T-helper 17 cell (primary cell): ENCODE measurements around the gene JAG1. TPM values are rescaled to one million over a fixed set of nuclear protein-coding genes. Genes with fewer than 3 reads are reported as not detected.

Experiments
- ATAC-seq: fragments of 150-1000 bp; cut with Tn5 transposase; 2 replicates; pipeline ENCODE4 v1.10.0; 2021; ENCODE audit warnings: mild to moderate bottlenecking, moderate library complexity
- DNase-seq, 3 donors: peaks; one replicate each; pipeline versions ENCODE4 v3.0.0 to v3.0.0-alpha.2; 2020 to 2021
- H3K9me3 ChIP-seq: one replicate; pipeline ENCODE4 v1.7.0; 2013; ENCODE audit warnings: low read length, mild to moderate bottlenecking; ENCODE audit not compliant: control insufficient read depth, poor library complexity, severe bottlenecking
- H3K27ac Mint-ChIP-seq: one replicate; pipeline ENCODE4 v1.8.0; 2022; ENCODE audit warnings: mild to moderate bottlenecking, moderate library complexity, mixed read lengths
- H3K27me3 Mint-ChIP-seq: one replicate; pipeline ENCODE4 v1.8.0; 2022; ENCODE audit warnings: mixed read lengths
- H3K36me3 Mint-ChIP-seq: one replicate; pipeline ENCODE4 v1.8.0; 2022; ENCODE audit warnings: low read depth, mixed read lengths
- H3K4me1 Mint-ChIP-seq: one replicate; pipeline ENCODE4 v1.8.0; 2022; ENCODE audit warnings: mild to moderate bottlenecking, mixed read lengths
- H3K4me3 Mint-ChIP-seq: one replicate; pipeline ENCODE4 v1.8.0; 2022; ENCODE audit warnings: mild to moderate bottlenecking, moderate library complexity, mixed read lengths
- total RNA-seq, 4 donors: library from RNA in 2 of 4; stranded (reverse) in 2 of 4; gene quantifications; one replicate each; pipeline ENCODE4 v1.2.3 and lab custom pipeline; 2022 to 2026

Gene JAG1
- total RNA-seq, result 1 to 10 TPM; 4.3 to 4.6 TPM
- 0.75 to 1.5 reads per million in 2 donors for total RNA-seq (lab: John Stamatoyannopoulos, UW)

DNA sequence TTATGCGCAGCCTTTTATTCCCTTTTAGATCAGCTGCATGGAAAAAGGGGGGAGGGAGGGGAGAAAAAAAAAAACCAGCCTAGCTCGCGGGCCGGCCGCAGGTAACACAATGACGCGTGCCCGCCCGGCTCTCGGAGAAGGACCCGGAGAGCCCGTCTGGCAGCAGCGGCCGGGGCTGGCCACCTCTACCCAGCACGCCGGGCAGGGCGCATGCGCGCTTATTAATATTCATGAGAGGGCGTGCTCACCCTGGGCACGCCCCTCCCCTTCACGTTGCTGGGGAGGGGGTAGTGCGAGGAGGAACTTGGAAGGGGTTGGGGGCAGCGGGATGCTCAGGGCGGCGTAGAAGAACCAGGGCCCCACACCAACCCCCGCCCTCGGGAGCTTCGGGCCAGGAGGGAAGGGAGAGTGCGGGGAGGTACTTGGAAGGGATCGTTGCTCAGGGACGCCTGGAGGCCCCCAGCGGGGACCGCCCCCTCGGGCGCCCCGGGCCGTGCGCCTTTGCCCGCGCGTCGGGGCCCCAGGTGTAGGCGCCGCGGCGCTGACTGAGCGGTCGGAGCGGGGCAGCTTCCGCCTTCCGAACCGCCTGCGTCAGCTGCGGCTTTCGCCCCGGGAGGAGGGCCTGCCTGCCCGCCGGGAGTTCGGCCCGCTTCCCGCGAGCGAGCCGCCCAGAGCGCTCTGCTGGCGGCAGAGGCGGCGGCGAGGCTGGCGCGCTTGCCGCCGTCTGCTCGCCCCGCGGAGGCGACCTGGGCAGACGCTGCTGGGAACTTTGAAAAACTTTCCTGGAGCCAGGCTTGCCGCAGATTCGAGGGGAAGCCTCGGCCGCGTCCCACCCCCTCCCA, at the start of gene JAG1:
TSS of gene JAG1 (minus strand) at position 158 of the 842 bp plus-strand sequence. CDS start 469 bp downstream, outside the sequence.
- peaks cover 8% of the 10 kb centered on the region for H3K36me3 Mint-ChIP-seq
- H3K27me3 Mint-ChIP-seq, result peaks cover 73% of the 10 kb centered on the region
- peaks cover 23% of the 10 kb centered on the region for H3K4me1 Mint-ChIP-seq
- DNase-seq (peak; percentile 26 to 33 (median 30)), ATAC-seq (peak; percentile 67)
- H3K4me3 Mint-ChIP-seq, result peak within 1 kb of the TSS; percentile 94
- no peaks in the 10 kb centered on the region for H3K9me3 ChIP-seq
- peak within 1 kb of the TSS; percentile 75 for H3K27ac Mint-ChIP-seq

DNA sequence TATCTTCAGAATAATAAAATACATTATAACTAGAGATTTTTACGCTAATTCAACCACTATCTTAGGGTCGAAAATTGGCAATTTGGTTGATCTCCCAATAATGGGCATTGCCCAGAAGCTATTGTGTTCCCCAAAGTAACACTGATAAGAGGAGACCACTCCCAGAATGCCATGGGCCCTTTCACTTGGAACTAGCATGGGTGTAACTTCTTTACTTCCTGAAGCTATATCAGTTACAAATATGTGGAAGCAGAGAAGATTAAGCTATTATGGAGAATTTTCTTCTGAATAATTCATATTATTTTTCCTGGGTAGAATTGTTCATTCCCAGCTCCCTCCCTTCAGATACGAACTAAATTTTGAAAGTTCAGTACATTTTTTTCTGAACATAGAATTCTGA, 48.2 kb upstream of the JAG1 start:
- peaks cover 27% of the 10 kb centered on the region for H3K27me3 Mint-ChIP-seq
- H3K36me3 Mint-ChIP-seq, result no peaks in the 10 kb centered on the region
- no peak for DNase-seq
- H3K27ac Mint-ChIP-seq, result no peak overlapping the region
- H3K9me3 ChIP-seq, result no peaks in the 10 kb centered on the region
- H3K4me3 Mint-ChIP-seq, result no peak overlapping the region
- no peak for ATAC-seq
- H3K4me1 Mint-ChIP-seq, result no peaks in the 10 kb centered on the region

DNA sequence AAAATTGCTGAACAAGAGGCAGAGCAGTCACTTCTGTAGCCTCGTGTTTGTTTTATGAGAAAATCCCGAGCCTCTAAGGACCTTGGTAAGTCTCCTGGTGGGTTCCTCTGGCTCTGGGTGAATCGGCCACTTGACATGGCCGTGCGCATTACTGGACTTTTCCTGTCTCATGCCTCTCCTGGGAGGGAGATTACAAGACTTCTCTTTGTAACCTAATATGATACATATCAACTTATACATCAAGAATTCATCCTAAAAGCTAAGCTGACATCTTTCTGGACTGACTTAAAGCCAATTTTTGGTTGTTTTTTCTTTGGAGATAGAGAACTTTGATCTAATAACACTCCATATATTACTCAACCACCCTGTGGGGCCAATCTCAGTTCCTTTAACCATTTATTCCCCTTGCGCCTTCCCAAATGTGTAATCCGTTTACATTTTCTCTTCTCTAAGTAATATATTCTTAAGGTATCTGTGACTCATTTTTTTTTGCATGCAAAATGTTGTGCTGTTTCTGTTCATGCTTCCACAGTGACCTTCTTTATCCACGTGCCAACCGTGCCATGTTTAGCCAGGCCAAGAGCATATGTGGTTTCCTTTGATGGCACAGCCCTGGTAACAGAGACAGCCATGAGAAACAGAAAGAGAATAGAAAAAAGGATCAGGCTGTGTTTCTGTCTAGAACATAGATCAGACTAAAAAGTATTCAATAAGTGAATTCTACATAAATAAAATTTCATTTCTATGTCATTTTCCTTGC, 47.5 kb upstream of the JAG1 start:
- H3K4me3 Mint-ChIP-seq, result no peak overlapping the region
- DNase-seq, result no peak
- no peaks in the 10 kb centered on the region for H3K4me1 Mint-ChIP-seq
- ATAC-seq, result no peak
- no peaks in the 10 kb centered on the region for H3K9me3 ChIP-seq
- H3K27ac Mint-ChIP-seq, result no peak overlapping the region
- no peaks in the 10 kb centered on the region for H3K36me3 Mint-ChIP-seq
- peaks cover 34% of the 10 kb centered on the region for H3K27me3 Mint-ChIP-seq

DNA sequence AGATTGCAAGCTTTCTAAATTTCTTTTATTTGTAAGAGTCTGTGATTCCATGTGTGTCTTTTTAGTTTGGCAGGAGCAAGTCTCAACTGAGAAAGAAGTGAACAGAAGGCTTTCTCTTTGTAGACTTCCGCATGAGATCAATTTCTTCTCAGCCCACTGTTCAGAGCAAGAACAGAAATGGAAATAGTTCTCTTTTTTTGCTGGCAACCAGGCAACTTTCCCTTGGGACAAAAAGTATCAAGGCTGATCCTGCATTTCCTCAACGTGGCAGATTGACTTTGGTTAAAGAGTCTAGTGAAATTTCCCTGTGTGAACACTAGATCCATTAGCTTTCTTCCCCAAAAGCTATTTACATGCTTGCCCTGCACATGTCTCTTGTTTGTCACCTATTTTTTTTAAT, 46.8 kb upstream of the JAG1 start:
- H3K4me3 Mint-ChIP-seq, result no peak overlapping the region
- DNase-seq (no peak), ATAC-seq (no peak)
- H3K27me3 Mint-ChIP-seq, result peaks cover 35% of the 10 kb centered on the region
- H3K4me1 Mint-ChIP-seq, result no peaks in the 10 kb centered on the region
- no peaks in the 10 kb centered on the region for H3K36me3 Mint-ChIP-seq
- H3K9me3 ChIP-seq, result no peaks in the 10 kb centered on the region
- no peak overlapping the region for H3K27ac Mint-ChIP-seq

DNA sequence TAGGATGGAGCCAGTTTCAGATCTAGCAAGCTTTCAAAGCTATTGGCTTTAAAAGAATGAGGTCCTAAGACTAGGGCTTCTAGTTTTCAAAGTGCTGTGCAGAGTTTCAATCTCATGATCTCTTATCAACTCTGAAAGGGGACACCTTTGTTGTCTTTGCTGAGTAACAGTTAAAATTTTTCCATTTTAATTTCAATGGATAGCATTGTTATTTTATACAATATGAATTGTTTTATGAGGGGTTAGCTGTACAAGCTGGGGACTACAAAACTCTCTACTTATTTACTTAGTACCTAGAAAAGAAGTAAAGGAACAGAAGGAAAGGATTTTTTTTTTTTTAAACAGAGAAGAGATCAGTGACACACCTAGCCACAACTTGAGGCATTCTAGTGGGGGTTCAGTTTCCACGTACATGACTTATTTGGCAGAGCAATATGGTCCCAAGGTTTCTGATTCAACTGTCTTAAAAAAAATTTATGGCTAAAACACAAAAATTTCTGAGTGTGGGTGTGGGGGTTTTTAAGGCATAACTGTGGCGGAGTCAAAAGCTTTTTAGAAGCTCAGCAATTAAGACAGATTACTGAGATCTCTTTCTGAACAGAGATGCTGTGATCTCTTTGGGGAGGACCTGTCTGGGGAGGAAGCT, 46.1 kb upstream of the JAG1 start:
- DNase-seq (no peak), ATAC-seq (no peak)
- Mint-ChIP-seq H3K27me3 (peaks cover 36% of the 10 kb centered on the region), H3K4me1 (no peaks in the 10 kb centered on the region), H3K27ac (no peak overlapping the region), H3K36me3 (no peaks in the 10 kb centered on the region), H3K4me3 (no peak overlapping the region)
- no peaks in the 10 kb centered on the region for H3K9me3 ChIP-seq

DNA sequence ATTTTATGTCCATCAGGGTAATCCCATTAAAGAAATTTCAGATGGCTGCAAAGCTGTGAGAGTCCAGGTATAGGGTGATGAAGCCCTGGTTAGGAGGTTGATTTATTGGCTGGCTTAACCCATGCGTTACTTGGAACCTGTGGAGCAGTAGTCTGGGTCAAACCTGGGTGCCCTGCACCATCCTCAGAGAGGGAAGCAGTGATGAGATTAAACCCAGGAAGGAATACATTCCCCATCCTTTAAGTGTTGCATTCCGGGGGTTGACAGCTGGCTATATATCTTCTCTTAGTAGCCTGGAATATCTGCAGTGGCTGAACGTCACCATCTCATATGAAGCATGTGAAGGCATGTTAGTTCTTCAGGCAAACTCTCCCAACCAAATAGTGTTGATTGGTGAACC, 44.9 kb upstream of the JAG1 start:
- Mint-ChIP-seq H3K27me3 (peaks cover 40% of the 10 kb centered on the region), H3K36me3 (no peaks in the 10 kb centered on the region), H3K4me1 (no peaks in the 10 kb centered on the region), H3K27ac (no peak overlapping the region), H3K4me3 (no peak overlapping the region)
- no peaks in the 10 kb centered on the region for H3K9me3 ChIP-seq
- DNase-seq (no peak), ATAC-seq (no peak)

DNA sequence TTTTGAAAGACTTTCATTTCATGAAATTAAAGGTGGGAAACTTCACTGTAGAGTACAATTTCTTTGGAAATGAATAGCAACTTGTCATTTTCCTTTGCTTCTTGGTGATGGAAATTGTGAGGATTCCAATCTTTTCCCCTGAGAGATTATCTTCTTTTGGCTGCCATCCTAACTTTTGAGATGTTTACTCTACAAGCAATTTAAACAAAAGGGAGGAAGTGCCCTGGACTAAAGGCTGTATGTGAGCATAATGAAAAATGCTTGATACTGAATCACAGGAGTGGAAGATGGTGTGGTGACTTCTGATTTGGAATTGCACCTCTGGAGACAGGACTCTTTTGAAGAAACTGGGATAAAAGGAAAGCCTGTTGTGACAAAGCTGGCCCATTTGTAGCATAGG, 43.1 kb upstream of the JAG1 start:
- Mint-ChIP-seq H3K36me3 (no peaks in the 10 kb centered on the region), H3K4me3 (no peak overlapping the region), H3K27me3 (peaks cover 29% of the 10 kb centered on the region), H3K27ac (no peak overlapping the region), H3K4me1 (no peaks in the 10 kb centered on the region)
- DNase-seq, result no peak
- ATAC-seq, result no peak
- no peaks in the 10 kb centered on the region for H3K9me3 ChIP-seq

DNA sequence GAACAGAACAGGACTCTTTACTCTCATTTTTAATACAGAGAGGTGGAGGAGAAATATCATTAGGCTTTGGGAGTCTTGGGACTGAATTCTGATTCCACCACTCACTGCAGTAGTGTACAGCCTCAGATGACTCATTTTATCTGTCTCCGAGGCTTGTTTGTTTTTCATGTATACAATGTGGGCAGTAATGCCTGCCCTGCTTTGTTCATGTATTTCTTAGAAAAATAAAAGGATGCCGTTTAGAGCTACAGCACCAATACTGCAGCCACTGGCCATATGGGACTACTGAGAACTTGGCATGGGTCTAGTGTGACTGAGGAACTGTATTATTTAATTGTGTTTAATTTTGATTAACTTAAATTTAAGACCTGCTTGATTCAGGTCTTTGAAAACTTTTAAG, 41.2 kb upstream of the JAG1 start:
- Mint-ChIP-seq H3K36me3 (no peaks in the 10 kb centered on the region), H3K4me3 (no peak overlapping the region), H3K4me1 (no peaks in the 10 kb centered on the region), H3K27ac (no peak overlapping the region), H3K27me3 (peaks cover 15% of the 10 kb centered on the region)
- H3K9me3 ChIP-seq, result no peaks in the 10 kb centered on the region
- DNase-seq (no peak), ATAC-seq (no peak)

DNA sequence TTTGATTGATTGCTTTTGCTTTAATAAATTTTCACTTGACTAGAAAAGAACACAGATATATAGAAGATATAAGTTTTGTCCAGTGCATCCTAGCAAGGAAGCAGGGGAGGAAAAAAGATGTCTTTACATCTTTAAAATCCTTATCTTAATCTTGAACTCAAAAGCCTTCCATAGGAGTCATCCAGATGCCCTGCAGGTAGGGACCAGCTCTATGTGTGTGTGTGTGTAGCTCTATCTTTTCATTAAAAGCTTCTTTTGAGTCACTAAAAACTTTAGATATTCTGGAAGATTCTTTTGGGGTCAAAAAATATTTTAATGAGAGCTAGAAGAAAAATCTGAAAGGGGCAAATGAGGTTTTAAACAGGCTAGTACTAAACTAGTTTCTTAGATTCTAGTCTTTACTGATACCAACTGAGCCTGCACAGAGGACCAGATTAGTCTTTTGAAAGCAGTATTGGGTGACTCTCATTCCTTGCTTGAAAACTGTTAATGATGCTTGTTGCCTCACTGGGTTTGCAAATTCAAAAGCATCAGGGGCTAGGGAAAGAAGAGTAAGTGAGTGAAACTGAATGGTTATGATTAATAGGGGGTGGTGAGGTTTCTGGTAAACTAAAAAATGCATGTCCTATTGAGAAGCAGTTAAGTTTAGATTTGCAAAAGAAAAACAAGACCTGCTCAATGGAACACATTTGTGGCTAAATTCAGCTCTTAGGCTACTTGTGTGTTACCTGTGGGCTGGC, 40.6 kb upstream of the JAG1 start:
- no peaks in the 10 kb centered on the region for H3K9me3 ChIP-seq
- H3K4me1 Mint-ChIP-seq, result no peaks in the 10 kb centered on the region
- DNase-seq (no peak), ATAC-seq (no peak)
- no peaks in the 10 kb centered on the region for H3K36me3 Mint-ChIP-seq
- H3K27me3 Mint-ChIP-seq, result peaks cover 15% of the 10 kb centered on the region
- H3K4me3 Mint-ChIP-seq, result no peak overlapping the region
- no peak overlapping the region for H3K27ac Mint-ChIP-seq

DNA sequence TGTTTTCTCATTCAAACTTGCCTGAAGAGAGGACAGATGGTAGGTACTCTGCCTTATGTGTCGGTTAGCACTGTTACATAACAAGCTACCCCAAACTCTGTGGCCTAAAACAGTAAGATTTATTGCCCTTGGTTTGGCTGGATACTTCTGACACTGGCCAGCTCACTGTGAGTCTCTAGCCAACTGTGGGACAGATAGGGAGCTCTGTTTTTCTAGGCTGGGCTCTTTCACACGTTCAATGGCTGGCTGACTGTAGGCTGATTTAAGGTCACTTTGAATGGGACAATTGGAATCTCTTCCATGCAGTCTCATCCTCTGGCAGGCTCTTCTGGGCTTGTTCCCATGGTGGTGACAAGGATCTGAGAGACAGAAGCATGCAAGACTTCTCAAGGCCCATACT, 39.4 kb upstream of the JAG1 start:
- ATAC-seq (no peak), DNase-seq (no peak)
- Mint-ChIP-seq H3K27ac (no peak overlapping the region), H3K27me3 (peaks cover 24% of the 10 kb centered on the region), H3K36me3 (no peaks in the 10 kb centered on the region), H3K4me1 (no peaks in the 10 kb centered on the region), H3K4me3 (no peak overlapping the region)
- H3K9me3 ChIP-seq, result no peaks in the 10 kb centered on the region

DNA sequence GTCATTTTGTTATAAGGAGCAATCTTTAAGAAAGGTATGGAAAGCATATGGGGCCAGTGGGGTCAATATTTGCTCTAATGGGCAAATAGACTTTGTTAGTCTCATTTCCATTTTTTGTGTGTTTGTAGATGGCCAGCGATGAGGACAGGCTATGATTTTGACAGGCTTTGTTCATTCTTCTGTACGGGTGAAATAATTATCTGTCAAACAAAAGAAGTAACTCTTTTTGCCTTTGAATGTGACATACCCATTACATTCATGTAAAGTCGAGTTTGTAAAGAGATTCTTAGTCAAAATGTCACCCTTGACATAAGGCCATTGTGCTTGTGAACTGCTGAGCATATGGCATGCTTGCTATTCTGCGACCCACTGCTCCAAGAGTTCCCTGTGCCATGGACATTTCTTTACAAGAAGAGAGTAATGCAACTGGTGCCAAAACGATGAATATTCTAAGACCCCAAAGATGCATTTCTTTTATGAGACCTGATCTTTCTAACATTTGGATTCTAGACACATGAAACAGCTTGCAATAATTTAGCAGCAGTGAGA, 38.2 kb upstream of the JAG1 start:
- no peaks in the 10 kb centered on the region for H3K9me3 ChIP-seq
- DNase-seq (no peak), ATAC-seq (no peak)
- no peaks in the 10 kb centered on the region for H3K36me3 Mint-ChIP-seq
- H3K4me1 Mint-ChIP-seq, result no peaks in the 10 kb centered on the region
- H3K27me3 Mint-ChIP-seq, result peaks cover 23% of the 10 kb centered on the region
- no peak overlapping the region for H3K27ac Mint-ChIP-seq
- H3K4me3 Mint-ChIP-seq, result no peak overlapping the region

DNA sequence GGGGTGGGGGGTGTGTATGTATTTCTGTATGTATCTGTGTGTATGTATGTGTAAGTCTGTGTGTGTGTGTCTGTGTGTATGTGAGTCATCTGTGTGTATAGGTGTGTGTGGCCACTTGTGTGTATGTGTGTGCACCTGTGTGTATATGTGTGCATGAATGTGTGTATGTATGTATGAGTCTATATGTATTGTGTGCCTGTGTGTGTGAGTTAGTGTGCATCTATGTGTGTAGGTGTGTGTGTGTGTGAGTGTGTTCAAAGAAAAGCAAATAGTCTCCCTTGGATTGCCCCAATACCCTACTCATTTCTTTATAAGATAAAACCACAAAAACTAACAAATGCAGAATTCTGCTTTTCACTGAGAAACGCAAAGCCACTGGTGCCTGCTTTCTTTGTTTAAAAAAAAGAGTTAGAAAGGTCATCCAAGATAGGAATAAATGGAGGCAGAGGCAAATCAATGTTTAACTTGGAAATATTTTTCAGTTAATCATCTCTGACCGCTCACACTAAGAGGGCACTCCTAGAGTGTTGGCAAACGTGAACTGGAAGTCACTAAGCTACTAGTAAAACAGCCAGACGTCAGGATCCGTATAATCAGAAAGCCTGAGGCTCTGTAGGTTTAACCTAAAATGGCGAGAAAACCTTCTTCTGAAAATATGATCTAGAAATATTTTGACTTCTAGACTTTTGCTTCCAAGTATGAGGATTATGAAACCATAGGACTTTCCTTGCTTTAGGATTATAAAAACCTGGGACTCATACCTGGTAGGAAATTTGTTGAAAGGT, 37.4 kb upstream of the JAG1 start:
- Mint-ChIP-seq H3K4me1 (no peaks in the 10 kb centered on the region), H3K4me3 (no peak overlapping the region), H3K27me3 (peaks cover 17% of the 10 kb centered on the region), H3K27ac (no peak overlapping the region), H3K36me3 (no peaks in the 10 kb centered on the region)
- DNase-seq, result no peak
- no peak for ATAC-seq
- H3K9me3 ChIP-seq, result no peaks in the 10 kb centered on the region
